Measurements from ENCODE around the gene C1orf159. TPM values are rescaled to one million over a fixed set of nuclear protein-coding genes. Genes with fewer than 3 reads are reported as not detected.

Gene C1orf159
- total and polyA plus RNA-seq, 10 of the 15 experiments (the other 5 are each of a cell fraction or from before 2014, with no cell fraction given), result 0.11 to 23.4 (median 8.0) TPM

- Histone ChIP-seq H3K36me3 (ENCODE audit: control insufficient read depth in 2 of 2, insufficient read depth in 2 of 2, low read length in 1 of 2) (no peaks in the 10 kb centered on the region; a peak in 1 of 4 replicates), H2AFZ (ENCODE audit: control insufficient read depth, low read depth, low read length) (no peak overlapping the region), H3K4me2 (ENCODE audit: control insufficient read depth, insufficient read depth) (no peak overlapping the region), H3K27ac (ENCODE audit: control insufficient read depth, insufficient read depth) (no peak overlapping the region), H3K4me3 (no peak overlapping the region), H3K9ac (ENCODE audit: control insufficient read depth, insufficient read depth, low read length) (no peak overlapping the region), H3K27me3 (replicated peaks in 1 of 2; ENCODE audit: control insufficient read depth in 2 of 2, insufficient read depth in 2 of 2, low read length in 1 of 2) (no peaks in the 10 kb centered on the region), H3K79me2 (ENCODE audit: control insufficient read depth, insufficient read depth, low read length) (no peaks in the 10 kb centered on the region), H3K9me3 (replicated peaks; ENCODE audit: control insufficient read depth, insufficient read depth, low read length) (peaks cover 3% of the 10 kb centered on the region; the same call in 1 of the 3 replicates), H3K4me1 (ENCODE audit: control insufficient read depth, insufficient read depth, low read length) (no peaks in the 10 kb centered on the region), H4K20me1 (ENCODE audit: control insufficient read depth, insufficient read depth) (no peaks in the 10 kb centered on the region)
- in situ Hi-C loops (cut with MboI) (loop anchor here (5.0 kb wide), 1 partner anchor 49 kb away; no protein-coding TSS in a partner anchor), intact Hi-C loops (cut with micrococcal nuclease; ENCODE audit: unreplicated experiment) (no loop called here)
- ATAC-seq, result no peak
- RAD21 ChIA-PET (ENCODE audit: unreplicated experiment), result no interaction called here
- POLR2A ChIA-PET, result no interaction called here
- 94% methylated on average over 7 of the region's 7 CpGs for WGBS (ENCODE audit: insufficient coverage, insufficient replicate concordance, low lambda C conversion rate, missing lambda C conversion rate)
- no TSS peak for BruUV-seq (replicated peaks)
- CTCF ChIA-PET, result interaction anchor here (0.6 to 1.3 kb wide), 3 partner anchors 9 to 191 kb away, joined by 3 read pairs; no protein-coding TSS in a partner anchor
- SMC1A ChIA-PET (ENCODE audit: uncharacterized antibody, unreplicated experiment), result no interaction called here
- DNase-seq (ENCODE audit: low read depth, low spot score), result no peak
- TF ChIP-seq RFX5 (IDR thresholded peaks at IDR 0.05; ENCODE audit: low read depth, low read length), result no peak
- no peak for TF ChIP-seq SUPT20H (IDR thresholded peaks at IDR 0.05; ENCODE audit: borderline replicate concordance, control insufficient read depth, low read depth, low read length)
- no peak for TF ChIP-seq ZNF24 (IDR thresholded peaks at IDR 0.05)
- TF ChIP-seq SIX5 (IDR thresholded peaks at IDR 0.05; ENCODE audit: low read depth, low read length, severe bottlenecking), result no peak
- no peak for TF ChIP-seq POLR2AphosphoS2 (IDR thresholded peaks at IDR 0.05; ENCODE audit: low read depth, low read length)
- no peak for TF ChIP-seq MYB (IDR thresholded peaks at IDR 0.05; ENCODE audit: borderline replicate concordance, low read depth, low read length)
- no peak for TF ChIP-seq NFYB (IDR thresholded peaks at IDR 0.05; ENCODE audit: insufficient read depth, low read depth, low read length)
- no peak for TF ChIP-seq TBL1XR1 (IDR thresholded peaks at IDR 0.05; ENCODE audit: low read depth, low read length)
- no peak for FAIRE-seq
Observed at GRCh38 chr1:1101503-1101902, 14.4 kb downstream of the C1orf159 start.

- no peak overlapping the region for H3K9ac ChIP-seq (ENCODE audit: control insufficient read depth, insufficient read depth, low read length)
- in situ Hi-C loops (cut with MboI), result loop anchor here (5.0 kb wide), 1 partner anchor 48 kb away; no protein-coding TSS in a partner anchor
- TF ChIP-seq FOS (IDR thresholded peaks at IDR 0.05; ENCODE audit: borderline replicate concordance, extremely low read depth, insufficient read length), result no peak
- H3K36me3 ChIP-seq (ENCODE audit: control insufficient read depth in 2 of 2, insufficient read depth in 2 of 2, low read length in 1 of 2), result no peaks in the 10 kb centered on the region; a peak in 1 of 4 replicates
- no peak overlapping the region for H3K27ac ChIP-seq (ENCODE audit: control insufficient read depth, insufficient read depth)
- RAD21 ChIA-PET (ENCODE audit: unreplicated experiment), result no interaction called here
- CTCF ChIA-PET, result no interaction called here
- no peak for FAIRE-seq
- H3K27me3 ChIP-seq (replicated peaks in 1 of 2; ENCODE audit: control insufficient read depth in 2 of 2, insufficient read depth in 2 of 2, low read length in 1 of 2), result no peaks in the 10 kb centered on the region
- H3K79me2 ChIP-seq (ENCODE audit: control insufficient read depth, insufficient read depth, low read length), result no peaks in the 10 kb centered on the region
- 89% methylated on average over 11 of the region's 11 CpGs for WGBS (ENCODE audit: insufficient coverage, insufficient replicate concordance, low lambda C conversion rate, missing lambda C conversion rate)
- no peak for DNase-seq (ENCODE audit: low read depth, low spot score)
- no peaks in the 10 kb centered on the region for H3K4me1 ChIP-seq (ENCODE audit: control insufficient read depth, insufficient read depth, low read length)
- intact Hi-C loops (cut with micrococcal nuclease; ENCODE audit: unreplicated experiment), result no loop called here
- TSS peak; percentile 28 for BruUV-seq (replicated peaks)
- no peak for ATAC-seq
- no peak overlapping the region for H3K4me2 ChIP-seq (ENCODE audit: control insufficient read depth, insufficient read depth)
- no peak overlapping the region for H3K4me3 ChIP-seq
- POLR2A ChIA-PET, result no interaction called here
- no peak overlapping the region for H2AFZ ChIP-seq (ENCODE audit: control insufficient read depth, low read depth, low read length)
- H4K20me1 ChIP-seq (ENCODE audit: control insufficient read depth, insufficient read depth), result no peaks in the 10 kb centered on the region
- peaks cover 3% of the 10 kb centered on the region; the same call in 1 of the 3 replicates for H3K9me3 ChIP-seq (replicated peaks; ENCODE audit: control insufficient read depth, insufficient read depth, low read length)
- SMC1A ChIA-PET (ENCODE audit: uncharacterized antibody, unreplicated experiment), result no interaction called here
Observed at GRCh38 chr1:1100296-1100695, 15.6 kb downstream of the C1orf159 start.

All from GM12878 (cell line).